SK-N-SH treated with all-trans-retinoic acid at 6 μM for 48 hours (cell line): Measurements from ENCODE around the gene BTNL3.

ENCODE experiments used
- ARNTL ChIP-seq: fragments of 450-650 bp; formaldehyde crosslinking; IDR thresholded peaks from 2 replicates; pipeline ENCODE4 v1.5.0; 2020; ENCODE audit warnings: low read depth, mild to moderate bottlenecking, moderate library complexity, borderline replicate concordance
- CSRNP3 ChIP-seq: fragments of 250-450 bp; sonication (Bioruptor Pico); IDR thresholded peaks from 2 replicates; pipeline ENCODE4 v1.5.1; 2021; ENCODE audit warnings: mild to moderate bottlenecking, moderate library complexity
- GLIS3 ChIP-seq: fragments of 250-450 bp; sonication (Bioruptor Pico); IDR thresholded peaks from 2 replicates; pipeline ENCODE4 v1.5.0; 2020; ENCODE audit warnings: mild to moderate bottlenecking, moderate library complexity
- ISL1 ChIP-seq: fragments of 250-450 bp; sonication (Bioruptor Pico); IDR thresholded peaks from 2 replicates; pipeline ENCODE4 v2.1.2; 2022; ENCODE audit warnings: mild to moderate bottlenecking, moderate library complexity
- TCF4 ChIP-seq: fragments of 250-450 bp; sonication (Bioruptor Pico); IDR thresholded peaks from 2 replicates; pipeline ENCODE4 v1.8.0; 2021; ENCODE audit warnings: mild to moderate bottlenecking, moderate library complexity, borderline replicate concordance
- ZNF70 ChIP-seq: fragments of 450-650 bp; formaldehyde crosslinking; IDR thresholded peaks from 2 replicates; pipeline ENCODE4 v1.5.0; 2020; ENCODE audit warnings: mild to moderate bottlenecking, moderate library complexity
- ZNF8 ChIP-seq: fragments of 450-650 bp; formaldehyde crosslinking; IDR thresholded peaks from 2 replicates; pipeline ENCODE4 v1.5.0; 2020; ENCODE audit warnings: mild to moderate bottlenecking, moderate library complexity
- TF ChIP-seq, protein P1 (sequence below): fragments of 250-450 bp; sonication (Bioruptor Pico); IDR thresholded peaks from 2 replicates; pipeline ENCODE4 v1.8.0; 2021; ENCODE audit warnings: low read depth, mild to moderate bottlenecking, moderate library complexity, borderline replicate concordance
- TF ChIP-seq, protein P2 (sequence below): fragments of 250-450 bp; sonication (Bioruptor Pico); IDR thresholded peaks from 2 replicates; pipeline ENCODE4 v1.5.0; 2020; ENCODE audit warnings: mild to moderate bottlenecking, moderate library complexity

DNA sequence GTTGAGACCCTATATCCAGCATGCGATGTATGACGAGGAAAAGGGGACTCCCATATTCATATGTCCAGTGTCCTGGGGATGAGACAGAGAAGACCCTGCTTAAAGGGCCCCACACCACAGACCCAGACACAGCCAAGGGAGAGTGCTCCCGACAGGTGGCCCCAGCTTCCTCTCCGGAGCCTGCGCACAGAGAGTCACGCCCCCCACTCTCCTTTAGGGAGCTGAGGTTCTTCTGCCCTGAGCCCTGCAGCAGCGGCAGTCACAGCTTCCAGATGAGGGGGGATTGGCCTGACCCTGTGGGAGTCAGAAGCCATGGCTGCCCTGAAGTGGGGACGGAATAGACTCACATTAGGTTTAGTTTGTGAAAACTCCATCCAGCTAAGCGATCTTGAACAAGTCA, 17.1 kb downstream of the BTNL3 start:
- TF ChIP-seq, protein P1, sequence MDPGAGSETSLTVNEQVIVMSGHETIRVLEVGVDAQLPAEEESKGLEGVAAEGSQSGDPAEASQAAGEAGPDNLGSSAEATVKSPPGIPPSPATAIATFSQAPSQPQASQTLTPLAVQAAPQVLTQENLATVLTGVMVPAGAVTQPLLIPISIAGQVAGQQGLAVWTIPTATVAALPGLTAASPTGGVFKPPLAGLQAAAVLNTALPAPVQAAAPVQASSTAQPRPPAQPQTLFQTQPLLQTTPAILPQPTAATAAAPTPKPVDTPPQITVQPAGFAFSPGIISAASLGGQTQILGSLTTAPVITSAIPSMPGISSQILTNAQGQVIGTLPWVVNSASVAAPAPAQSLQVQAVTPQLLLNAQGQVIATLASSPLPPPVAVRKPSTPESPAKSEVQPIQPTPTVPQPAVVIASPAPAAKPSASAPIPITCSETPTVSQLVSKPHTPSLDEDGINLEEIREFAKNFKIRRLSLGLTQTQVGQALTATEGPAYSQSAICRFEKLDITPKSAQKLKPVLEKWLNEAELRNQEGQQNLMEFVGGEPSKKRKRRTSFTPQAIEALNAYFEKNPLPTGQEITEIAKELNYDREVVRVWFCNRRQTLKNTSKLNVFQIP (CRISPR knock-in tag), result no peak
- TF ChIP-seq ZNF8 (CRISPR knock-in tag) (no peak), CSRNP3 (CRISPR knock-in tag) (no peak), ISL1 (no peak), ARNTL (CRISPR knock-in tag) (no peak), ZNF70 (CRISPR knock-in tag) (no peak), TCF4 (CRISPR knock-in tag) (no peak), GLIS3 (no peak)
- TF ChIP-seq, protein P2, sequence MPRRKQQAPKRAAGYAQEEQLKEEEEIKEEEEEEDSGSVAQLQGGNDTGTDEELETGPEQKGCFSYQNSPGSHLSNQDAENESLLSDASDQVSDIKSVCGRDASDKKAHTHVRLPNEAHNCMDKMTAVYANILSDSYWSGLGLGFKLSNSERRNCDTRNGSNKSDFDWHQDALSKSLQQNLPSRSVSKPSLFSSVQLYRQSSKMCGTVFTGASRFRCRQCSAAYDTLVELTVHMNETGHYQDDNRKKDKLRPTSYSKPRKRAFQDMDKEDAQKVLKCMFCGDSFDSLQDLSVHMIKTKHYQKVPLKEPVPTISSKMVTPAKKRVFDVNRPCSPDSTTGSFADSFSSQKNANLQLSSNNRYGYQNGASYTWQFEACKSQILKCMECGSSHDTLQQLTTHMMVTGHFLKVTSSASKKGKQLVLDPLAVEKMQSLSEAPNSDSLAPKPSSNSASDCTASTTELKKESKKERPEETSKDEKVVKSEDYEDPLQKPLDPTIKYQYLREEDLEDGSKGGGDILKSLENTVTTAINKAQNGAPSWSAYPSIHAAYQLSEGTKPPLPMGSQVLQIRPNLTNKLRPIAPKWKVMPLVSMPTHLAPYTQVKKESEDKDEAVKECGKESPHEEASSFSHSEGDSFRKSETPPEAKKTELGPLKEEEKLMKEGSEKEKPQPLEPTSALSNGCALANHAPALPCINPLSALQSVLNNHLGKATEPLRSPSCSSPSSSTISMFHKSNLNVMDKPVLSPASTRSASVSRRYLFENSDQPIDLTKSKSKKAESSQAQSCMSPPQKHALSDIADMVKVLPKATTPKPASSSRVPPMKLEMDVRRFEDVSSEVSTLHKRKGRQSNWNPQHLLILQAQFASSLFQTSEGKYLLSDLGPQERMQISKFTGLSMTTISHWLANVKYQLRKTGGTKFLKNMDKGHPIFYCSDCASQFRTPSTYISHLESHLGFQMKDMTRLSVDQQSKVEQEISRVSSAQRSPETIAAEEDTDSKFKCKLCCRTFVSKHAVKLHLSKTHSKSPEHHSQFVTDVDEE (CRISPR knock-in tag), result no peak
